T follicular helper cell (primary cell): ENCODE data around the gene HOMER3.
A peak's percentile ranks its signal among the peaks of the same experiment; 100 is the strongest.
"Not testable (repeated sequence)": the region's sequence is repeated elsewhere in the genome, so short reads cannot be mapped to it uniquely, and the experiment has no call there.

Experiments used
- DNase-seq: peaks from one replicate; pipeline ENCODE4 v3.0.0-alpha.2; 2020; ENCODE audit warnings: low read depth

The HOMER3 gene

GRCh38 chr19:18924684-18925213 lies 16.3 kb downstream of the HOMER3 start:
- no peak for DNase-seq

GRCh38 chr19:18922228-18922985 lies 18.6 kb downstream of the HOMER3 start:
- no peak for DNase-seq

GRCh38 chr19:18921593-18921992 lies 19.4 kb downstream of the HOMER3 start:
- no peak for DNase-seq

GRCh38 chr19:18920400-18920799 lies 20.6 kb downstream of the HOMER3 start:
- DNase-seq: no peak

- DNase-seq: no peak
Measured at GRCh38 chr19:18919900-18920214, 21.2 kb downstream of the HOMER3 start.

- peak; percentile 97 for DNase-seq
Measured at GRCh38 chr19:18919086-18919899, 21.7 kb downstream of the HOMER3 start, which contains the start of the genes COPE and DDX49. Gene COPE (minus strand): TSS chr19:18919387. CDS start chr19:18919348, 39 bp downstream. Gene DDX49 (plus strand): TSS chr19:18919715. CDS start chr19:18919742, 27 bp downstream.

- not testable (repeated sequence) for DNase-seq
Measured at GRCh38 chr19:18917593-18917992, 23.4 kb downstream of the HOMER3 start.

- DNase-seq: no peak
Measured at GRCh38 chr19:18915639-18916038, 25.4 kb downstream of the HOMER3 start.

- no peak for DNase-seq
Measured at GRCh38 chr19:18913466-18913865, 27.6 kb downstream of the HOMER3 start.

- no peak for DNase-seq
Measured at GRCh38 chr19:18912933-18913332, 28.1 kb downstream of the HOMER3 start.

- no peak for DNase-seq
Measured at GRCh38 chr19:18910801-18911436, 30.1 kb downstream of the HOMER3 start.

GRCh38 chr19:18910010-18910409 lies 31.0 kb downstream of the HOMER3 start:
- DNase-seq: no peak

GRCh38 chr19:18908917-18909619 lies 31.9 kb downstream of the HOMER3 start:
- DNase-seq: no peak

- DNase-seq: no peak
Measured at GRCh38 chr19:18906605-18907519, 34.2 kb downstream of the HOMER3 start.

- no peak for DNase-seq
Measured at GRCh38 chr19:18905513-18906236, 35.3 kb downstream of the HOMER3 start.

- DNase-seq: no peak
Measured at GRCh38 chr19:18905058-18905456, 36.0 kb downstream of the HOMER3 start.

- no peak for DNase-seq
Measured at GRCh38 chr19:18904334-18905057, 36.5 kb downstream of the HOMER3 start.

- no peak for DNase-seq
Measured at GRCh38 chr19:18903156-18904037, 37.6 kb downstream of the HOMER3 start.
